Naive thymus-derived CD4-positive, alpha-beta T cell (primary cell): ENCODE measurements around the gene CHST7. TPM values are rescaled to one million over a fixed set of nuclear protein-coding genes. Genes with fewer than 3 reads are reported as not detected.

Source experiments
- ATAC-seq: fragments of 150-1000 bp; cut with Tn5 transposase; 2 replicates; pipeline ENCODE4 v1.10.0; 2021; ENCODE audit warnings: mild to moderate bottlenecking, moderate library complexity
- CTCF ChIA-PET: fragments of 350-600 bp; sonication (Branson Sonifier 250); formaldehyde crosslinking; loops from one replicate; lab custom pipeline; 2021; ENCODE audit warnings: antibody characterized with exemption; lab: Charles Lee
- POLR2A ChIA-PET: fragments of 350-600 bp; sonication (Branson Sonifier 250); formaldehyde crosslinking; loops from one replicate; lab custom pipeline; 2021; ENCODE audit warnings: antibody characterized with exemption, inconsistent platforms; lab: Charles Lee
- DNase-seq, 9 donors: peaks; one replicate each; pipeline versions ENCODE4 v3.0.0 to v3.0.0-alpha.2; 2020 to 2022; ENCODE audit warnings: mixed read lengths in 1 of 9
- H3K27ac ChIP-seq: one replicate; pipeline ENCODE4 v1.7.0; 2013; ENCODE audit warnings: mild to moderate bottlenecking, low read depth, low read length, moderate library complexity
- H3K27me3 ChIP-seq, 2 donors: one replicate each; pipeline ENCODE4 v1.7.0; 2013; ENCODE audit warnings: low read length in 2 of 2, mild to moderate bottlenecking in 2 of 2, moderate library complexity in 2 of 2; ENCODE audit not compliant: control insufficient read depth in 2 of 2, insufficient read depth in 2 of 2
- H3K36me3 ChIP-seq, 3 experiments: 1 replicate in 2 of 3; 2 replicates in 1 of 3; pipeline ENCODE4 v1.7.0; 2013; ENCODE audit warnings: low read length in 3 of 3, mild to moderate bottlenecking in 3 of 3, moderate library complexity in 1 of 3; ENCODE audit not compliant: insufficient read depth in 3 of 3, control insufficient read depth in 2 of 3
- H3K4me1 ChIP-seq, 2 donors: one replicate each; pipeline ENCODE4 v1.7.0; 2013; ENCODE audit warnings: low read length in 2 of 2, mild to moderate bottlenecking in 2 of 2, moderate library complexity in 1 of 2; ENCODE audit not compliant: control insufficient read depth in 2 of 2, insufficient read depth in 2 of 2
- H3K4me3 ChIP-seq: 2 replicates; pipeline ENCODE4 v1.7.0; 2013; ENCODE audit warnings: mild to moderate bottlenecking, low read length
- H3K9me3 ChIP-seq, 3 experiments: 1 replicate in 2 of 3; 2 replicates in 1 of 3; pipeline ENCODE4 v1.7.0; 2013; ENCODE audit warnings: low read length in 3 of 3; ENCODE audit not compliant: control insufficient read depth in 2 of 3
- H3K27ac Mint-ChIP-seq, 9 donors: one replicate each; pipeline ENCODE4 v1.8.0; 2020 to 2022; ENCODE audit warnings: mixed read lengths in 9 of 9, mild to moderate bottlenecking in 8 of 9, moderate library complexity in 5 of 9, inconsistent platforms in 2 of 9
- H3K27me3 Mint-ChIP-seq, 5 donors: one replicate each; pipeline ENCODE4 v1.8.0; 2021 to 2022; ENCODE audit warnings: mixed read lengths in 5 of 5, mild to moderate bottlenecking in 1 of 5
- H3K36me3 Mint-ChIP-seq, 5 donors: one replicate each; pipeline ENCODE4 v1.8.0; 2020 to 2022; ENCODE audit warnings: mixed read lengths in 5 of 5, mild to moderate bottlenecking in 3 of 5, inconsistent platforms in 1 of 5
- H3K4me1 Mint-ChIP-seq, 7 donors: one replicate each; pipeline ENCODE4 v1.8.0; 2020 to 2022; ENCODE audit warnings: mixed read lengths in 7 of 7, mild to moderate bottlenecking in 3 of 7, inconsistent platforms in 1 of 7
- H3K4me3 Mint-ChIP-seq, 10 donors: one replicate each; pipeline ENCODE4 v1.8.0; 2020 to 2022; ENCODE audit warnings: mild to moderate bottlenecking in 10 of 10, mixed read lengths in 10 of 10, moderate library complexity in 6 of 10, inconsistent platforms in 2 of 10
- H3K9me3 Mint-ChIP-seq, 11 donors: one replicate each; pipeline ENCODE4 v1.8.0; 2020 to 2022; ENCODE audit warnings: mixed read lengths in 11 of 11, mild to moderate bottlenecking in 4 of 11, inconsistent platforms in 1 of 11, moderate library complexity in 1 of 11
- intact Hi-C, 2 donors: fragments of 100-400 bp; cut with micrococcal nuclease; formaldehyde crosslinking; loops; one replicate each; pipeline ENCODE4 v1.15.1; 2023
- polyA plus RNA-seq, 2 donors: library from polyadenylated mRNA; unstranded; fragments of 300-500 nt; fragmentation: Illumina TruSeq; gene quantifications; one replicate each; pipeline ENCODE4 v1.2.3, GENCODE V29; 2021
- total RNA-seq, 6 experiments: library from RNA in 5 of 6; stranded (reverse) in 5 of 6; gene quantifications; 1 replicate in 5 of 6; 2 replicates in 1 of 6; pipeline ENCODE4 v1.2.3 and lab custom pipeline; 2021 to 2026

Gene CHST7
- total and polyA plus RNA-seq, 7 experiments from 2014 or later: 2.1 to 7.2 (median 3.0) TPM

DNA sequence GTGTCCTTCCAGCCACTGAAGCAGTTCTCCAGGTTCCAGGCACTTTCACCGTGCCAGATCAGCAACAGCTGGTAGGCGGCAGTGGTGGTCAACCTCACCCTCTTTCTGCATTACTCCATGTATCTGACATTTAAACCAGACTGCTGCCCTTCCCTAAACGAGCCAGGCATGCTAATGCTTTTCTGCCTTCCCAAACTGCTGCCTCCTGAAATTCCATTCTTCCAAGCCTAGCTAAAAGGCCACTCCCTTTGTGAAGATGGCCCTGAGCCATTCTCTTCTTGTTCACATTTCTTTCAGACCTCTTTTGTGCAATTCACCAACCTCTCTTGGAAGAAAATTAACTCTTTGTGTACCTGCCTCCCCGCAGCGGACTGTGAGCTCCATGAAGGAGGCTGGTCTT, 73.7 kb downstream of the CHST7 start:
- no peaks in the 10 kb centered on the region for H3K27me3 ChIP-seq
- H3K9me3 ChIP-seq: no peaks in the 10 kb centered on the region
- intact Hi-C loops: loop anchor here in 1 of 2 donors (10.0 kb wide), 1 partner anchor 148 kb away; no protein-coding TSS in a partner anchor
- no peaks in the 10 kb centered on the region for H3K36me3 ChIP-seq
- DNase-seq (no peak), ATAC-seq (no peak)
- no peaks in the 10 kb centered on the region for H3K27me3 Mint-ChIP-seq
- ChIA-PET POLR2A (interaction anchor here (0.6 kb wide), 1 partner anchor 111 kb away, joined by 3 read pairs; no protein-coding TSS in a partner anchor), CTCF (no interaction called here)
- peaks cover 0 to 22% (median 7%) of the 10 kb centered on the region in 7 donors for H3K4me1 Mint-ChIP-seq
- H3K4me3 Mint-ChIP-seq: no peak overlapping the region
- peaks cover 0 to under 1% (median 0%) of the 10 kb centered on the region in 5 donors for H3K36me3 Mint-ChIP-seq
- no peak overlapping the region for H3K4me3 ChIP-seq
- H3K9me3 Mint-ChIP-seq: no peaks in the 10 kb centered on the region
- no peaks in the 10 kb centered on the region for H3K4me1 ChIP-seq
- no peak overlapping the region for H3K27ac ChIP-seq
- H3K27ac Mint-ChIP-seq: peak overlapping the region in 1 of 9 donors; percentile 55

Other genes starting within 250 kb of the CHST7 start
- gene ZNF674, start 28.3 kb upstream of the CHST7 start, total RNA-seq: 1 to 10 TPM; 2.1 to 6.9 (median 5.8) TPM
- under 1 TPM; 0.77 to 0.86 TPM for gene ZNF674, start 28.3 kb upstream of the CHST7 start, polyA plus RNA-seq
- gene SLC9A7, start 185.4 kb downstream of the CHST7 start, total RNA-seq: 10 to 100 TPM in 1 of 5 experiments, 1 to 10 TPM in 4; 3.0 to 11.3 (median 4.4) TPM
- 1 to 10 TPM; 1.3 to 3.2 TPM for gene SLC9A7, start 185.4 kb downstream of the CHST7 start, polyA plus RNA-seq